DMS53 treated with DMSO at 0.1 percent for 48 hours (cell line): ENCODE data around the gene RPS3.
"Not testable (repeated sequence)": the region's sequence is repeated elsewhere in the genome, so short reads cannot be mapped to it uniquely, and the experiment has no call there.

Experiments used
- DNase-seq: peaks from one replicate; lab custom pipeline; 2025; ENCODE audit not compliant: unreplicated experiment; lab: John Stamatoyannopoulos, UW

The RPS3 gene

GRCh38 chr11:75380245-75380644, 19.1 kb upstream of the RPS3 start:
- DNase-seq: no peak

GRCh38 chr11:75380716-75381420, 18.4 kb upstream of the RPS3 start:
- DNase-seq: peak; percentile 65

- DNase-seq: peak; percentile 86
These were observed 16.1 kb upstream of the RPS3 start for GRCh38 chr11:75383246-75383645.

- peak; percentile 95 for DNase-seq
These were observed 14.8 kb upstream of the RPS3 start for GRCh38 chr11:75384438-75385080.

DNA sequence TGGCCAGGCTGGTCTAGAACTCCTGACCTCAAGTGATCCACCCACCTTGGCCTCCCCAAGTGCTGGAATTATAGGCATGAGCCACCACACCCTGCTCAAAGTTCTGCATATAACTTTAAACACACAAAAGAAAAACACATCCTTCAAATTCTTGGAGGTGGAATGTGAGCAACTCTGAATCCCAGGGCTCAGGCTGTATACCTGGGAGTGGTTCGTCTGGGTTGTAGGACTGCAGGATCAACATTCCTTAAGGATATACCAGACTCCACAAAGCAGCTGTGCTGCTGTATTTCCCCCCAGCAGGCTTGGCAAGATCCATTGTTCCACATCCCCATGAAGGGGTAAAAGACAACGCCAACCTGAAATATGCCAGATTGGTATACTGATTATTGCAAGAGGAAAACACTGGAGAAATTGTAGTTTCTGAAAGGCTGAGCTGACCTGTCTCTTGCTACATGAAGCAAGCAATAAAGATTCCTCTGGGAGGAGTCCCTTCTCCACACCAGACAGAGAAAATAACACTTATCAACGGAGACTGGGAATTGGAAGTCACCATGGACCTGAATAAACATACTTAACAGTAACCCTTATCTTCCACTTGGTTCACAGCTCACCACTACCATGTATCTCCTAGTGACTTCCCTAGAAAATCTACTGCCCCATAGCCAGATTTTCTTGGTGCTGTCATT, 12.2 kb upstream of the RPS3 start:
- DNase-seq: peak; percentile 56

- no peak for DNase-seq
These were observed 11.5 kb upstream of the RPS3 start for GRCh38 chr11:75387736-75388294.

- peak; percentile 98 for DNase-seq
These were observed 10.7 kb upstream of the RPS3 start for GRCh38 chr11:75388386-75389275.

DNA sequence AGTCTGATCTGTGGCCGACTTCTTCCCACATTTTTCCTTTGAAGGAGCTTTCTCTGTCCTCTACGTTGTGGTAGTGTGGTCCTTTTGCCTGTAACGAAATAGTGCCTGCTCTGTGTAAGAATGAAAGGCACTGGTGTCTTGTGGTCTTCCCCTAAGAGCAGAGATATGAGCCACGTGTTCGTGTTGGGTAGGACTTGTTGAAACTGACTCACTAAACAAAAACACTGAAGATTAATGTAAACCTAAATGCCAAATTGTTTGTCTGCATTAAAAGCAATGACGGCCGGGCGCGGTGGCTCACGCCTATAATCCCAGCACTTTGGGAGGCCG, 10.1 kb upstream of the RPS3 start:
- DNase-seq: no peak

DNA sequence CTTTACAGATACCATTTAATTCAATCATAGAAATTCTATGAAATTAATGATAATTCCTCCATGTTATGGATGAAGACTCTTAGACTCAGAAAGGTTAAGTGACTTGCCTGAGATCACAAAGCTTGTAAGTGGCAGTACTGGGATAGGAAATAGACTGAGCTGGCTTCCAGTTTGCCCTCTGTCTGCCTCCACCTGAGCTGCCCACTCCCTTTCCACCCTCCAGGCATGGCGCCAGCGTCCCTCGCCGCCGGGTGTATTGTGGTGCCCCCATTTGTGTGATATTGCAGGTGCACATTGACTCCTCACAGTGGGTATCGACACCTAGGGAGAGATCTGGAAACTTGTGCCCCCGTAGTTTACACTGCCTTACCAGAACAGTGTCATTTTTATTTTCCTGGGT, 9.4 kb upstream of the RPS3 start:
- no peak for DNase-seq

DNA sequence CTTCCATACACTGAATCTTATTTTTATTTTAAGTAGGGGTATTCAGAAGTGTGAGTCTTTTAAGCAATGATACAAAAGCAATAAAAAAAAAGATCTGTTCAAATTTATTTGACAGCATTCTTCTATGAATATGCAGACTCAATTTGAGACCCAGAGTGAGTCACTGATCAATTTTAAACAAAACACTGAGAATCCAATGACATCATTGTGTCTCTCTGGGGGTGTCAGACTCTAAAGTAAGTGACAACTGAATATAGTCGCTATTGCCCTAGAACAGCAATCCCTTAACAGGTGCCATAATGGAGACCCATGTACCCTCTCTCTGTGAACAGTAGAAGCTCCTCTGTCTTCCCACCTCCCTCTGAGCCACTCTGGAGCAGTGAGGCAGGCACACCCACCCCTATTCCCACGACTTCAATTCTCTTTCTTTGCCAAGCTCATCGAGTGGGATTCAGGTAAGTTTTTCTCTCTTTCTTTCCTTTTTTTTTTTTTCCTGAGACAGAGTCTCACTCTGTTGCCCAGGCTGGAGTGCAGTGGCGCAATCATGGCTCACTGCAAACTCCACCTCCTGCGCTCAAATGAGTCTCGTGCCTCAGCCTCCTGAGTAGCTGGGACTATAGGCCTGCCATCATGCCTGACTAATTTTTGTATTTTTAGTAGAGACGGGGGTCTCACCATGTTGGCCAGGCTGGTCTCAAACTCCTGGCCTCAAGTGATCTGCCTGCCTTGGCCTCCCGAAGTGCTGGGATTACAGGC, 5.1 kb upstream of the RPS3 start:
- DNase-seq: no peak

DNA sequence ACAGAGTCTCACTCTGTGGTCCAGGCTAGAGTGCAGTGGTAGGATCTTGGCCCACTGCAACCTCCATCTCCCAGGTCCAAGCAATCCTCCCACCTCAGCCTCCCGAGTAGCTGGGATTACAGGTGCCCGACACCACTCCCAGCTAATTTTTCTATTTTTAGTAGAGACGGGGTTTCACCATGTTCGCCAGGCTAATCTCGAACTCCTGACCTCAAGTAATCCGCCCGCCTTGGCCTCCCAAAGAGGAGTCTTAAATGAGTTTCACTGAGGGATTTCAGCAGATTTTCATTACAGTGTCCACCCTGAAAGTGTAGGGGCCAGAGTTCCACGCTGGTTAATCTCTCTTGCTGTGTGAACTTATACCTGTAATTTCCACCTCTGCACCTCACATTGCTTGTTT, 412 bp upstream of the RPS3 start:
- no peak for DNase-seq

DNA sequence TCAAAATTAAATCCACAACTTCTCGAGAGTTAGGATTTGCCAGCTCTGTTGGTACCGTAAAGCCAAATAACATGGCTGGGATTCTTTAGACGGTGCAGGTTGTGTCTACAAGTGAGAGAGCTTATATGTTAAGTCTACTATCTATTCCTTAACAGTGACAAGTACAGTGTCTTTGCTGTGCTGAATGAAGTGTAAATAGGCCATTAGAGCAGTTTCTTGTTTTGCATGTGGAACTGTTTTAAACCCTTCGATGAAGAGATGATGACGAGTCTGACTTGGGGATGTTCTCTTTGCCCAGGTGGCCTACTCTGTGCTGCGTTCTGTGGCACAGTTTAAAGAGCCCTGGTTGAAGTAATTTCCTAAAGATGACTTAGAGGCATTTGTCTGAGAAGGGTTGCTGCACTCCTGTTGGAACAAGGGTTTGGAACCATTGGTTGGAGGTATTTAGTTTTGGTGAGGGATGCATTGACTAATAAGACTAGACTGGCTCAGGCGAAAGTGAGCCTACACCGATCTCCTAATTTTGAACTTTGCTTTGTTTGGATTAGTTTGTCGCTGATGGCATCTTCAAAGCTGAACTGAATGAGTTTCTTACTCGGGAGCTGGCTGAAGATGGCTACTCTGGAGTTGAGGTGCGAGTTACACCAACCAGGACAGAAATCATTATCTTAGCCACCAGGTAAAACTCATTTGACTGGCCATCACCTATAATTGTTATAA, 988 bp downstream of the RPS3 start:
- DNase-seq: no peak

DNA sequence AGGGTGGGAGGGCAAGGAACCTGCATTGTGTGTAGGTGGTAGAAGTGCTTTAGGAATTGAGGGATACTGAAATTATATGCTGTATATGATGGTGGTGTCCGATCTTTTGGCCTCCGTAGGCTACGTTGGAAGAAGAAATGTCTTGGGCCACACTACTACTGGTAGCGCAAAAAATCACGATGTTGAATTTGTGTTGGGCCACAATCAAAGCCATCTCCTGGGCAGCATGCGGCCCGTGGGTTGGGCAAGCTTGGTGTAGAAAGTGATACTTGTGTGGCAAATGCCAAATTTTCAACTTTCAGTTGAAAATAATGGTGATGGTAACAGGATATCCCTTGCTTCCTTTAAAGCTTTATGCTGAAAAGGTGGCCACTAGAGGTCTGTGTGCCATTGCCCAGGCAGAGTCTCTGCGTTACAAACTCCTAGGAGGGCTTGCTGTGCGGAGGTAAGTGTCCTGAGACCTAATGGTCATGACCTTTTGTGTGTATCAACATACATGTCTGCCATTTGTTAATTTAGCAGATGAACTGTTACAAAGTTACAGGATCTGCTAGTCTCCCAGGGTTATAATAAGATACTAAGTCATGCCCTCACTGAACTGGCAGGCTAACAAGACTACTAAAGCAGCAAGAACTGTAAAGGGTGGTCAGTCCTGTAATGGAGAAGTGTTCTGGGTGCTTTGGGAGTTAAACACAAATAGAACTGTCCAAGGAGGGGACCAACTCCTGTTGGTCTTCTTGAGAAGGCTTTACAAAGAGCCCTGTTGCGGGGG, 2.9 kb downstream of the RPS3 start:
- no peak for DNase-seq

DNA sequence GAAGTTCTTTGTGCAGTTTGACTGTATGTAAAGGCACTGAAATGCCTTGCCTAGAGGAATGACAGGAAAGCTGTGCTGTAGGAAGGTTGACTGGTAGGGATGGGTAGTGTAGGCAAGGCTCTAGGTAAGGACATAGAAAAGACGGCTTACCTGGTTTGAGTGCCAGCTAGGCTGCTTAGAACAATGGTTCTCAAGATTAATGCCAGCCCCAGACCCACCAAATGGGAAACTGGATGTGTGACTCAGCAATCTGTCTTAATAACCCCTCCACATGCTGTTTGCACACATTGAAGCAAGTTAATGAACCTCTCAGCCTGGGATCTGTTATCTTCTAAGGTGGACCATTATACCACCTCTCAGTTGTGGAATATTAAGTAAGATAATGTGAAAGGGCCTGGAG, 3.7 kb downstream of the RPS3 start:
- no peak for DNase-seq

DNA sequence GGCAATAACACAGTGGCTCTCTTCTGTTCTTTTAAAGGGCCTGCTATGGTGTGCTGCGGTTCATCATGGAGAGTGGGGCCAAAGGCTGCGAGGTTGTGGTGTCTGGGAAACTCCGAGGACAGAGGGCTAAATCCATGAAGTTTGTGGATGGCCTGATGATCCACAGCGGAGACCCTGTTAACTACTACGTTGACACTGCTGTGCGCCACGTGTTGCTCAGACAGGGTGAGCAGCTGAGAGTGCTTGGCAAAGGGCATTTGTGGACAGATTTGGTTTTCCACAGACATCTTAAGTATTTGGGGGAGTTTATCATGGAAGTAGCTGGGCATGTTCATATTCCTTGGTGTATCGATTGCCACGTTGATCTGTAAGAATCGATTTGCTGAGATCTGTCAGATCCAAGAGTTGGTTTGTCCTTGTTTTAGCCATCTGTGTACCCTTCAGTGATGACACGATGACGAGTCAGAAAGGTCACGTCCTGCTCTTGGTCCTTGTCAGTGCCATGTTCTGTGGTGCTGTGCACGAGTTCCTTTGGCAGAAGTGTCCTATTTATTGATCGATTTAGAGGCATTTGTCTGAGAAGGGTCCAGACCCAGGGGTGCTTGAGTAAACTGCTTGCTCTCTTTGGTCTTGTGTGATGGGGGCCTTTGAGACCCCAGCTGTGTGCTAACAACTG, 4.8 kb downstream of the RPS3 start:
- no peak for DNase-seq

DNA sequence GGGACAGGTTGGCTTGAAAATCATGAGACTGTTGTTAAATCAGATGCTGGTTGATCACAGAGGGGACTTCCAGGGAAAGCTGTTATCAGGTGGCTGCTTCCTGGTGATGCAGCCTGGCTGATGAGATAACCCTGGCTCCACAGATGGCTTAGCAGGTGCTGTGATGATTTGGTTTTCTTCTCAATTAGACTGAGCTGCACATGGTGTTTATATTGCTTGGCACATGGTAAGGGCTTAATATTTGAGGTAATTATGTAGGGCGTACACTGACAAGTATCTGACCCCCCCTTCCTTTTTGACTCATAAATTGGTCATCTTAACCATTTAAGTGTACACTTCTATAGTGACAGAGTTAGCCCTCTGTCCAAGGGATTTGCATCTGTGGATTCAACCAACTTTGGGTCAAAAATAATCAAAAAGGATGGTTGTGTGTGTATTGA, 7.0 kb downstream of the RPS3 start:
- DNase-seq: peak; percentile 49

DNA sequence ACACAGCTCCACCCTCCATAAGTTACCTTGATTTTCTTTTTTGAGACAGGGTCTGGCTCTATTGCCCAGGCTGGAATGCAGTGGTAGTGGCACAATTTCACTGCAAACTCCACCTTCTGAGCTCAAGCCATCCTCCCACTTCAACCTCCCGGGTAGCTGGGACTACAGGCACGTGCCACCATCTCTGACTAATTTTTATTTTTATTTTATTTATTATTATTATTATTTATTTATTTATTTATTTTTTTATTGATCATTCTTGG, 9.6 kb downstream of the RPS3 start:
- no peak for DNase-seq

- not testable (repeated sequence) for DNase-seq
These were observed 10.7 kb downstream of the RPS3 start for GRCh38 chr11:75409971-75410370.

GRCh38 chr11:75413146-75413545, 13.8 kb downstream of the RPS3 start:
- DNase-seq: not testable (repeated sequence)
